ENCODE measurements around the gene CARD19.

CARD19 gene

GRCh38 chr9:93121316-93122241 lies 25.6 kb downstream of the CARD19 start:
- no peak for DNase-seq

- DNase-seq = no peak
Measured at GRCh38 chr9:93122721-93123221, 26.8 kb downstream of the CARD19 start.

- DNase-seq = no peak
Measured at GRCh38 chr9:93123561-93124283, 27.7 kb downstream of the CARD19 start.

- no peak for DNase-seq
Measured at GRCh38 chr9:93124793-93125192, 28.8 kb downstream of the CARD19 start.

DNA sequence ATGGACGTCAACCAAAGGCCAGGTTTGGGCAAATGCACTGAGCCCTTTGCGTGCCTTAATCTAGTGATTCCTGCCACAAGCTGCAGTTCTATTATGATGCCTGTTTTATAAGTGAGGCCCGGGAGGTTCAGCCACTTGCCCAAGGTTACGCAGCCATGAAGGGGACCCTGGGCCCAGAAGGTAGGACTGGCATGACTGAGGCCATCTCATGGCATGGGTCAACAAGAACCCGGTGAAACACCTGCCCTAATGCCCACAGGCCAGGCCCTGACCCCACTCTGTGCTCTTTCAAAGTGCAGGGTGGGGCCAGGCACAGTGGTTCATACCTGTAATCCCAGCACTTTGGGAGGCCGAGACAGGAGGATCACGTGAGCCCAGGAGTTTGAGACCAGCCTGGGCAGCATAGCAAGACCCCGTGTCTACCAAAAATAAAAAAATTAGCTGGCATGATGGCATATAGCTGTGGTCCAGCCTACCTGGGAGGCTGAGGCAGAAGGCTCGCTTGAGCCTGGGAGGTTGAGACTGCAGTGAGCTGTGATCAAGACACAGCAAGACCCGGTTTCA lies 29.4 kb downstream of the CARD19 start:
- DNase-seq = no peak

GRCh38 chr9:93126151-93126781 lies 30.2 kb downstream of the CARD19 start:
- no peak for DNase-seq

DNA sequence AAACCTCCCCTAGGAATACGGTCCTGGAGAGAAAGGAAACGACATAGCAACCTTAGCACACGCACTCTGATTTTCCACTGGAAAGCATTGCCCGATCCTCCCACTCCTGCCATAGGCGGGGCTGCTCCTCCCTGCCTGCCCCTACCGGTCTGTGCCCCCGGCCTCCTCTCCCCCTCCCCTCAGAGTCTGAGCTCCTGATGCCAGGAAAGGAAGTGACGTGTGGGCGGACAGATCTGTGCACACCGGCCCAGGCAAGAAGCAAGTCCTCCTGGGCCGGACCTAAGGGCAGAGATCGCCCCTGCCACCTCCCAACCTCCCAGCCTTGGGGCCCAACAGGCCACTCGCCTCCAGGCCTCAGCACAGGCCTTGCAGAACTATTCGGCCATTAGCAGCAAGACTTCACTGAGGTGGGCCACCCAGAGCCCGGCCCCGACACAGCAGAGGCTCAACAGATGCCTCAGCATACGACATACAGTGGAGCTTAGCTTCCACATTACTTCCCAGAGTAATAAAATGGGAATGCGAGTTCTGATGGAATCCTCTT lies 30.9 kb downstream of the CARD19 start:
- DNase-seq = peak in 1 of 2 experiments; percentile 34

DNA sequence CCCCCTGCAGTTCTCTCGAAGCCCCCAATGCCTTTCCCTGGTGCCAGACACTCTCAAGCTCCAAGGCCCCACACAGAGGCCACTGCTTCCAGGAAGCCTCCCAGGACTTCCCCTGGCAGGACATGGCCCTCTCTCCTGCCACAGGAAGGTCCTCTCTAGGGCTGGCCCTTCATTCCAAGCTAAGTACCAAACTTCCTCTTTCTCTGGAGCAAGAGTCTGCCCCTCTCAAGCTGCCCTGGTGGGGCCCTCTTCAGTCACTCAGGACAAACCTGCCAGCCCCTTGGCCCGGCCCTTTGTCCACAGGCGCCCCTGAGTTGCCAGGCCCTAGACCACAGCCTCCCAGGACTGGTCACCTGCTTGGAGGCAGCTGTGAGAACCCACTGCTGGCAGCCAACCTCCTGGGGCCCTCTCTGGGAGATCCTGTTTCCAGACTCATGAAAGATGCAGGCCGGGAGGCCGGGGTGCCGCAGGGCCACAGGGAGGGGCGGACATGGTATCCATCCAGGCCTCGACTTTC lies 31.4 kb downstream of the CARD19 start:
- DNase-seq = no peak

DNA sequence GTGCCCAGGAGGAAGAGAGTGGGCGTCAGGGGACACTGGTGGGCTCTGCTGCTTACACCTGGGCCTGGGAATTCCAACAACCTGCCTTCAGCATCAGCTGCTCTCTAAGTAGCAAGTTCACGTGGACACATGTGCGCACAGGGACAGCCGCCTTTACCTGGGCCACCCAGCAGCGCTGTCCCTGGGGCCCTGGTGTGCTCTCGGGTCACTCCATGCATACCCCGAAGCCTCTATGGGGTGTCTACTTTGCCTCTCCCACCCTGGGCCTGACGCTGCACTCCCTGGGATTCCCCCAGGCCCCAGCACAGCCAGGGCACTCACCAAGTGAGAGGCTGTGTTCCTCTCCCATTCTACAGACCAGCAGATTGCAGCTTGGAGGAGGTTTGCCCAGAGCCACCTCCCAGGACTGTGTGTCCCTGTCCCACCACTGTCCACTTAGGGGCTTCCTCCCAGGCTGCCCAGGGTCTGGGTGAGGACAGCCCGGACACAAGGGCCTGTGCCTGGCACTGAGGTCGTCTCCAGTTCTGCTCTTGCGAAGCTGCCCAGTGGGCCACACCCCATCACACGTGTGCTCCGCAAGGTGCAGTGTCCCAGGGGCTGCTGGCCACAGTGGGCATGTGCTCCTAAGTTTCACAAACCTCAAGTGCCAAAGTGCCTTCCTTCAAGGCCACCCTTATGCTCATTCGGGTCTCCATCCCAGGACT lies 32.1 kb downstream of the CARD19 start:
- no peak for DNase-seq

DNA sequence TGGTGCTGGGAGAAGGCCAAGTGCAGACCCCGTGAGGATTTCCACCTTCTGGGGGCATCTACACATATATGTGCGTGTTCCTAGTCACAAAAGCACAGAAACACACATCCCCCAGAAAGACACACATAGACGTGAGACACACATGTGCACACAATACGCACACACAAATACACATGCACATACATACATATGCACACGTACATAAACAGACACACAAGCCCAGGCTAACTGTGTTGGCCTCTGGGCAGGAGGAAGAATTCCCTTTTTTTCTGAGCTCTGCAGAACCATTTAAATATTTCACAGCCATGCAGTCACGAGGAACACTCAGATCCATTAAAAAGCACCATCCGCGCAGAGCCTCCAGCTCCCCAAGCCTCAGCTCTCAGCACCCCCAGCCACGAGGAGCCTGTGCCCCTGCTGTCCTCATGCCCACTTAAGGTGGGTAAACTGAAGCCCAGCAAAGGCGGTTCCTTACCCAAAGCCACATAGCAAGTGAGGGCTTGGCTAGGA lies 32.8 kb downstream of the CARD19 start:
- DNase-seq = no peak

- DNase-seq = no peak
Measured at GRCh38 chr9:93129286-93129685, 33.3 kb downstream of the CARD19 start.

DNA sequence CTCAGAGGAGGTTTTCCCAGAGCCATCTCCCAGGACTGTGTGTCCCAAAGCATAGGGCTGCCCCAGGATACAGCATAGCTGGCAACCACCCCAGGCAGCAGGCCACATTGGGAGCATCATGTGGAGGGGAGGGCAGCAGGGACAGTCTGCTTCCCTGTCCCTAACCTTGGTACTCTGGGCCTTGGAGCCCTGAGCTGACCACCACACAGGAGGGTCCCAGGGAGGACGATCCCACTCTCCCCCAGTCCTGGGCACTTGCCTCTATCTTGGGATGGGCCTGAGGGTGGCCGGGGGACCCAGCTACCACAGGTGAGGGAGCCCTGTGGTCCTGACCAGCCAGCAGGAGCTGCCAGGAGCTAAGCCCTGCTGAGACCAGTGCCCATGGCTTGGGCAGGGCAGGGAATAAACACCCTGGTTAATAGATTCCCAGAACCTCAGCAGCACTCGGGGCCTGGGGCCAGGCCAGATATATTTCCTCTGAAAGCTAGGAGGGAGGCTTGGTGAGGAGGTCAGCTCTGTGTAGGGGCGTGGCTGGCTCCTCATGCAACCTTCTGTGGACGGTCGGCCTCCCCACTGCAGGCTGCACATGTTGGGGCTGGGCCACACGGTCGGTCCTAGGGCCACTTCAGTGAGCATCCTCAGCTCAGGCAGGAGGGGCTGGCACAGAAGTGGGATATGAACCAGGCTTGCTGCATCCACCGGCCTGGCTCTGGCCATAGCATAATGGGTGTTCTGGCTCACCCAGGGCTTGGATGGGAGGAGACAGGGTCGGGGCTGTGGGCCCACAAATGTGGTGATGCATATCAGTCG lies 33.9 kb downstream of the CARD19 start:
- DNase-seq = no peak

DNA sequence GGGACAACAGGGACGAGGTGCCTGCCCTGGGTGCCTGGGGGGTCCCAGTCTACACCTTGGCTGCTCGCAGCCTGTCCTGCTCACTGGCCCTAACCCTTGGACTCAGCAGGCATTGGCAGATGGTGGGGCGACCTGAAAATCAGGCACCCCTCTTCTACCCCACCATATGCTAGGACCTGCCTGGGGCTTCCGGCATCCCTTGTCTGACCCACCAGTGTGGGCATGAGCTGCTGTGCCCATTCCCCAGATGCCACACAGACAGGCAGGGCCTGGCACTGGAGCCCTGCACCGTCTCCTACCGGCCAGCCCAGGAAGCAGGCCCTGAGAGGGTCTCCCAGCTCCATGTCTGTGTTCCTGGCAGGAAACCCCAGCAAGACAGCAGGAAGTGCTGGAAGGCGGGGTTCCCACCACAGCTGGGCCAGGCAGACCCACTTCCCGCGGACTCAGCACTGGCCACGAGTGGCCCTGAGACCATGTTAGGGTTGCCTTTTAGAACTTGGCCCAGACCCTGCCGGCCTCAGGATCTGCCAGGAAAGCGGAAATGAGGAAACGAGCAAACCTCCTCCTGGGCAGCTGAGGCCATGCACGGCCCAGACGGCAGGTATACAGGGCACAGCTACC lies 35.0 kb downstream of the CARD19 start:
- no peak for DNase-seq

DNA sequence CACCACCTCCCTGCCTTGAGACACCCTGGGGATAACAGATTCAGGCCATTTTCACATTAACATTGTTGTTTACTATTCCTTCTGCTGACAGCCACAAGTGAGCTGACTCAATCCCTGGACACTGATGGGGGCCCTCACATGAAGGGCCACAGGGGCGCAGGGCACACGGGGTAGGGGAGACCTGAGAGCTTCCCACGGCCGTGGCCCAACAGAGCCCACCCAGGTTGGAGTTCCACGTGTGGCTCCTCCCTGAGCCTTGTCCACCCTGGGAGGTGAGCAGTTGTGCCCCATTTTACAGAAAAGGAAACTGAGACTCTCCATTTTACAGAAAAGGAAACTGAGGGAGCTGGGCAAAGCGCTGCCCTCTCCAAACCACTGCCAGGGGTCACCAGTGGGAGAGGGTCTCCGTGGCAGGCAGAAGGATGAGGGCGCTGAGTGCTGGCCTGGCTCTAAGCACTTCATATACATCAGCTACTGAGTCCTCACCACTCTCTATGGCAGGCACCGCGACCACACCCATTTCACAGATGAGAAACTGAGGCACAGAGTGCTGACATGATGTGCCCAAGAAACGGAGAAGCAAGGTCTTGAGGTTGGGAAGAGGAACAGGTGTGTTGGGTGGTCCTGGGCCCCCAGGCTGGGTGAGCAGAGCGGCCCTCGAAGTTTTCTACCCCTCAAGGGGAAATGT lies 35.7 kb downstream of the CARD19 start:
- no peak for DNase-seq

- DNase-seq = no peak
Measured at GRCh38 chr9:93132287-93132927, 36.4 kb downstream of the CARD19 start.

DNA sequence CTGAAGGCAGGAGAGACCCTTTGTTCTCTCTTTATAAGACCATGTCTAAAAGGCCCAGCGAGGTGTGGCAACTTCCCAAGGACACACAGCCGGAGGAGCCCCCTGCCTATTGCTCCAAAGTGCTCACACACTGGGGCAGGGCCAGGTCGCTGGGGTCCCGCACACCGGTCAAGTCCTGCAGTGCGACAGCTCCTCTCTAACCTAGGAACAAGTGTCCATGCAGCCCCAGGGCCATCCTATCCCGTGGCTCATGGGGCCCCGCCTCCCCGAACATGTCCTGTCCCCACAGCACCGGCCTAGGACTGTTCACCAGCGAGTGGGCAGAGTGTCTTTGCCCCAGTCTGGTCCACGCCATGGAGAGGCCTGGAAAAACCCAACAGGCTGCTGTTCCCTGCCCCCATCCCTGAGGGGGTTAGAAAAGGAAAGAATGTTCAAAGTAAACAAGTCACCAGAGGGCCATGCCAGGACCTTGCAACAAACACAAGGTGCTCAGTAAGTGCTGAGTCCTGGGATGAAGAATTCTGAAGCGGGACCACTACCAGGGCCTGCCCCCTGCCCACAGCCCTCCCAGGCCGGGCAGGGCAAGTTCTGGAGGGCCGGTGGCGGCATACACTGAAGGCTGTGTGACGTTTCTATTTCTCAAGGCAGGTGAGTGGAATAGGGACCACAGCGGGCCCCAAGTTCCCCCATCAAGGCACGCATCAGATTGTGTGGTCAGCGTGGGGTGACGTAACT lies 37.1 kb downstream of the CARD19 start:
- peak in 1 of 2 experiments; percentile 70 for DNase-seq

DNA sequence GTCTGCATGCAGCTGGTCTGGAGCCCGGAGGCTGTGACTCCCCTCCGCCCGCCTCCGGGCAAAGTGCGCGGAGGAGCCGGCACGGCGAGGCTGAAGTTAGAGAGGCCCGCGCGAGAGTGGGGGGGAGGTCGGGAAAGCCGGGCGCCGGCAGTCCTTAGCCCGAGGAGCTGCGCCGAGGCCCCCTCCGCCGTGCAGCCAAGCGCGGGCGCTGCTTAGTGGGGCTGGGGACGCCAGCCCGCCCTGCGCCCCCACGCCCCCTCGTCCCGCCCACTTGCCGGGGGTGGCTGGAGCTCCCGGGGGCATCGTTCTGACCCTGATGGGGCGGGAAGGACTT lies 37.6 kb downstream of the CARD19 start:
- peak in 1 of 2 experiments; percentile 58 for DNase-seq

- DNase-seq = peak; percentile 87 to 90
Measured at GRCh38 chr9:93134015-93134739, 38.2 kb downstream of the CARD19 start, which contains the start of gene NINJ1. TSS of gene NINJ1 (minus strand) at chr9:93134251. CDS start at chr9:93134217, 34 bp downstream.
